ENCODE data around the gene NGDN.
A peak's percentile ranks its signal among the peaks of the same experiment; 100 is the strongest.
"Not testable (repeated sequence)": the region's sequence is repeated elsewhere in the genome, so short reads cannot be mapped to it uniquely, and the experiment has no call there.

The NGDN gene, protein sequence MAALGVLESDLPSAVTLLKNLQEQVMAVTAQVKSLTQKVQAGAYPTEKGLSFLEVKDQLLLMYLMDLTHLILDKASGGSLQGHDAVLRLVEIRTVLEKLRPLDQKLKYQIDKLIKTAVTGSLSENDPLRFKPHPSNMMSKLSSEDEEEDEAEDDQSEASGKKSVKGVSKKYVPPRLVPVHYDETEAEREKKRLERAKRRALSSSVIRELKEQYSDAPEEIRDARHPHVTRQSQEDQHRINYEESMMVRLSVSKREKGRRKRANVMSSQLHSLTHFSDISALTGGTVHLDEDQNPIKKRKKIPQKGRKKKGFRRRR
- total RNA-seq: 68.4 to 81.5 reads per million in 2 donors

DNA sequence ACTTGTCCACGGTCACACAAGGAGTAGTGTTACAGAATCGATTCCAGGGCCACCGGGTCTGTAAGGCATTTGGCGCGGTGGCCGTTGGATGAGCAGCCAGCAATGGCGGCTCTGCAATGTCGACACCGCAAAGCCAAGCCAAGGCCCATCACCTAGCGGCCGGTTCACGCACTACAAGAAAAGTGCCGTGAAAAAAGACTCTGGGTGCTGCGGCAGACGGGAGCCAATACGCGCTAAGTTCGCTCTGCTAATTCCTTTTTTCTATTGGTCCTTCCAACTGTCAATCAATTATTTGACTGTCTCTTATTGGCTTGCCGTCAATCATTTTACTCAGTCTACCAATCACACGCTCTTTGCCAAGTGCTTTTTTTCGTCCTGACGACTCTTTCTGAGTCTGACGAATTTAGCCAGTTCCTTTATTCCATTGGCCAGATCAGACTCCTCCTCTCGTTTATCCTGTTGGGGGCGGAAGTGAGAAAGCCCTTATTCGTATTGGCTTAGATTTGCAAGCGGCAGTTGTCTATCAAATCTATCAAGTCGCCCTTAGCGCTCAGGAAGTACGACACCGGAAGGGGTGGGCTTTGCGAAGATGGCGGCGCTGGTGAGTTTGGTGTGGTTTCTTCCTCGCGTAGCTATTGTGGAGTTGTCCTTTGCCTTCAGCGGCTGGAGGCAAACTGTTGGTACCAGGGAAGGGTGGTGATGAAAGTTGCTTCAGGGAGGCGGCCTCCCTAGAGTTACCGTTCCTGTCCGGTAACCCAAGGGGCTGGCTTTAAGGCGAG, at the start of gene NGDN:
Gene NGDN, plus strand, starts transcription at position 577 of the 779 bp plus-strand sequence. Its CDS starts 13 bp downstream, at position 590.
- DNase-seq: peak; percentile 39

DNA sequence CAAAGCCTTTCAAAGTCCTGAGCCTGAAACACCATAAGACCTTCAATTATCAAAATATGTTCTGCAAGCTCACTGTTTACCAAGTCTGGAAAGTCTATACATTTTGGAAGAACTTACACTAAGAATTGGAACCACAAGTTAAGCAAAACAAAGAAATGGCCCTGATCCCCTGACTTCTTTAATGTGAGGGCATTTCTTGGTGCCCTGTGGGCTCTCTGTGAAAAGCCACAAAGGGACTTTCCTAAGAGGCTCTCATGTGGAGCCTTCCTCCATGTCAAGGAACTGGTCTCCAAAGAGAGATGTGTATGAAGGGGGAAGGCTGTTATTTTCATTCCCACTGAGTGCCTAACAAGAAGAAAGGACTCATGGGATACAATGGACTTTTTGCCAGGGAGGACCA, 47.9 kb upstream of the NGDN start:
- DNase-seq: no peak

DNA sequence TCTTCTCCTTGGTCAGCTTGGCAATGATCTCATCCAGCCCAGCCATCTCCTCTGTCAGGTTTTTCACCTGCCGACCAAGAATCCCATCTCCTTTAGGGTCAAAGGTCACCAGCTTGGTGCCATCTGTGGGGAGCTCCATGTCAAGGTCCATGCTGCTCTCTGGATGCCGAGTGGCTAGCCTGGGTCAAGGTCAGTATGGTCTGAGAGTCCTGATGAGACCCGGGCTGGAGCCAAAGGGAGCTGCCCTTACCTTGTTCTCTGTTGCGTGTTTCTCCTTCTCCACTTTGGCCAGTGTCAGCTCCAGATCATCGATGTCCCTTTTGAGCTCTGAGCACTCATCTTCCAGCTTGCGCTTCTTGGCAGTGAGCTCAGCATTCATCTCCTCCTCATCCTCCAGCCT, 45.8 kb upstream of the NGDN start:
- no peak for DNase-seq

DNA sequence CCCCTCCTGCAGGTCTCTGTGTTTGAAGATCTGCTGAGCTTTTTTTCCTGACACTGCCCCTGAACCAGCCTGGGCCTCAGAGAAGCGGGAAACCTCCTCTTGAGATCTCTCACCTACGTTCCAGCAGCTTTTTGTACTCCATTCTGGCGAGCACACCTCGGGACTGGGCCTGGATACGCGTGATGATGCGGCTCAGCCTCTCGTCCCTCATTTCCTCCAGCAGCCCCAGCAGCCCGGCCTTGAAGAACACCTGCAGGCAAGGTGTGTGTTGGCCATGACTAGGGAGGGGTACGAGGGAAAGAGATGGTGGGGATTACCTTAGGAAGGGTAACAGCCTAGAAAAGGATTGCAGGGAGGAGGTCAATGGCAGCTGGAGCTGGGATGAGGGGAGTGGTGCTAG, 44.3 kb upstream of the NGDN start:
- DNase-seq: no peak

DNA sequence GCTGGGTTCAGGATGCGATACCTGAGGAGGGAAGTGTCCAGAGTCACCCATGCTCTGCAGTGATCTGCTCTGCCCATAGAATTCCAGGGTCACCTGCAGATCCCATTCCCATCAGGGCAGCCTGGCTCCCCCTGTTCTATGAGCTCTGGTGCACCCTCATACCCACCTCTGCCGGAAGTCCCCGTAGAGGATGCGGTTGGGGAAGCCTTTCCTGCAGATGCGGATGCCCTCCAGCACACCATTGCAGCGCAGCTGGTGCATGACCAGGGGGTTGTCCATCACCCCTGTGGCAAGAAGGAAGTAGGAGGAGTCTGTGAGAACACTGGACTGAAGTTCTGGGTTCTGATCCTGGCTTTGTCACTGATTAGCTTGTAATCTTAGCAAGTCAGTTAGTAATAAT, 43.7 kb upstream of the NGDN start:
- DNase-seq: not testable (repeated sequence)

DNA sequence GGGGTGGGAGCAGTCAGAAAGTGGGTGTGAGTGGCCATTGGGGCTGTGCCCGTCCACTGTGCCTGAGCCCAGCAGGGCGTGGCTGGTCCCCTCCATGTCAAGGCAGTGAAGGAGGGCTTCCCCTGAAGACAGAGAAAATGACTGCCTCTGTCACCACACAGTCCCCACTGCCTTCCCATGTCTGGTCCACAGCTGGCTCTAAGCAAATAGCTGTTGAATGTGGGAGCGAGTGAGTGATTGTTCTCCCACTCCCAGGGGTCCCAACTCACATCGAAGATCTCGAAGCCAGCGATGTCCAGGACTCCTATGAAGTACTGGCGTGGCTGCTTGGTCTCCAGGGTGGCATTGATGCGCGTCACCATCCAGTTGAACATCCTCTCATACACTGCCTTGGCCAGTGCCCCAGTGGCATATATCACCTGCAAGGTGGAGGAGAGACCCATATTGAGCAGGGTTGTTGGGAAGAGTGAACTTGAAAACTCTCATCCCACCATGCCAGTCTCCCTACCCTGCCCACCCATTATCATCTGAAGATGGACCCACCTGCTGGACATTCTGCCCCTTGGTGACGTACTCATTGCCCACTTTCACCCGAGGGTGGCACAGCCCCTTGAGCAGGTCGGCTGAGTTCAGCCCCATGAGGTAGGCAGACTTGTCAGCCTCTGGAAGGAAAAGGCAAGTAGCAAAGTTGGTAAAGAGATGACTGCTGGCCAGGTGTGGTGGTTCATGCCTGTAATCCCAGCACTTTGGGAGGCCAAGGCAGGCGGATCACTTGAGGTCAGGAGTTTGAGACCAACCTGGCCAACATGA, 40.6 kb upstream of the NGDN start:
- no peak for DNase-seq

DNA sequence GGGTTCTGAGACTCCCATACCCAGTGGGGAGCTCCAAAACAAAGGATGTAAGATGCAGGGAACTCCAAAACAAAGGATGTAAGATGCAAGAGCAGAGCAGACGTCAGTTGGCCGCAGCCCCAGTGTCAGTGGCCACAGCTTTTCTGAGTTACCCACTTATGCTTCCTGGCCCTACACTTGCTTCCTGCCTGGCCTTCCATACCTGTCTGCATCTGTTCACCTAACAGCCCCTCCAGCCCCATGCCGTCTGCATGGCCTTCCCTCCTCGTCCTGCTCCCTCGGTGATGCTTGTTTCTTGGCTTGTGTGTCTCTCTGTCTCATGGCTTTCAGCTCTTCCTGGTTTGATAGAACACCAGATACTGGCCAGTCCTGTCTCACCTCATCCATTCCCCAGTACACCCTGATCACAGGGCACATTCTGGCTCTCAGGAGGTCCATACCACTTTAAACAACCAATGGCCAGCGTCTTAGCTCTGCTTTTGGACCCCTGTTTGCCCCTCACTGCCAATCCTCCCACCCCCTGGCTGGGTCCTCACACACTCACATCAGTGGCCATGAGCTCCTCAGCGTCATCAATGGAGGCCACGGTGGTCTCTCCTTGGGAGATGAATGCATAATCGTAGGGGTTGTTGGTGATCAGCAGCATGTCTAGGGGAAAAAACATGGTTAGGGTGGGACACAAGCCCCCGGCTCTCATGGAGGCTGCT, 39.3 kb upstream of the NGDN start:
- DNase-seq: no peak

DNA sequence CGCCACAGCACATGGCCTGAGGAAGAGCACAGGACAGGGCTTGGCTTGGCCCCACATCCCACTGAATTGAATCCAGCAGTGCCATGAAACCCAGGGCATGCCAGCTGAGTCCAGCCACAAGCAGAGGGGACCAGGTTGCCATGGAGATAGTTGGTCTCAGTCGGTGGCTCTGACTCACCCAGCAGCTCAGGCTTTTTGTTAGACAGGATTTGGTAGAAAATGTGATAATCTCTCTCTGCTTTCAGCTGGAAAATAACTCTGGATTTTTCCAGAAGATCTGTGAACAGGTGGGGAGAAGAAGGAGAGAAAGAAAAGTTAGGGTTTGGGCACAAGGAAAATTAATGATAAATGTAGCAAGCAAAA, 38.8 kb upstream of the NGDN start:
- no peak for DNase-seq

DNA sequence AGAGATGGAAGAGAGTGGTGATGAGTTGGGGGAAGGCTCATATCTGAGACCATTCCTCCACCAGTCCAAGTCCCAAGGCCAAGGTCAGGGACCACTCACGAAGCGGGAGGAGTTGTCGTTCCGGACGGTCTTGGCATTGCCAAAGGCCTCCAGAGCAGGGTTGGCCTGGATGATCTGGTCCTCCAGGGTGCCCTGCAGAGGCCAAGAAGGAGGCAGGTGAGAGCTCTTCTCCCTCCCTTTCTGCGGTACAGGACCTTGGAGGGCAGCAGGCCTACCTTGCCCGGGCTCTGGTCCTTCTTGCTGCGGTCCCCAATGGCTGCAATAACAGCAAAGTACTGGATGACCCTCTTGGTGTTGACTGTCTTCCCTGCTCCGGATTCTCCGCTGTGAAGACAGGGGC, 38.0 kb upstream of the NGDN start:
- DNase-seq: no peak

DNA sequence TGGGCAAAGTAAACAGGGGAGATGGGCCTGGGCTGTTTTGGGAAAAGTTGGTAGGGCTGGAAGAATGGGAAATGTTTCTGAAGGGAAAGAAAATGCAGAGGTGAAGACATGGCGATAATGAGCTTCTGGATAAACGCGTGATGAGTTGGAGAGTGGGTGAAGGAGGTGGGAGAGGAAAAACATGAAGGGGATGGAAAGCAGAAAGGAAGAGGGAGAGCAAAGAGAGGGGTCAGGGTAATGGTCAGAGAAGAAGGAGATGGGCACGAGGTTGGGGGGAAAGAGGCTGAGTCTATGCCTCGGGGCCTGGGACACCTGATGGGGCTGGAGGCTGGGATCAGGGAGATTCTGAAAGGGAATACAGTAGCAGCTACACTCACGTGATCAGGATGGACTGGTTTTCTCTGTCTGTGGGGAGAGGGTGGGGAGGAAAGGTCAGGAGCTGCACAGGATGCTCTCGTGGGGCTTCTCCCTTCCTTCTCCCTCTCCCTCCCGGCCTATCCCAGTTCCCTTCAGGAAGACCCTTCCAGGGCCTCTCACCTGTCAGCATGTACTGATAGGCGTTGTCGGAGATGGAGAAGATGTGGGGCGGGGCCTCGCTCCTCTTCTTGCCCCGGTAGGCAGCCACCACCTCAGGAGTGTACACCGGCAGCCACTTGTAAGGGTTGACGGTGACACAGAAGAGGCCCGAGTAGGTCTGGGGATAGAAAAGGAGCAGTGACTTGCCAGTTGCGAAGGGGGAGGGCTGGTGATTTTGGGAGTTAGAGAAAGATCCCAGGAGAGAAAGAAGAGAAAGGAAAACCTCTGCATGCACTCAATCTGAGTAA, 37.2 kb upstream of the NGDN start:
- DNase-seq: no peak

DNA sequence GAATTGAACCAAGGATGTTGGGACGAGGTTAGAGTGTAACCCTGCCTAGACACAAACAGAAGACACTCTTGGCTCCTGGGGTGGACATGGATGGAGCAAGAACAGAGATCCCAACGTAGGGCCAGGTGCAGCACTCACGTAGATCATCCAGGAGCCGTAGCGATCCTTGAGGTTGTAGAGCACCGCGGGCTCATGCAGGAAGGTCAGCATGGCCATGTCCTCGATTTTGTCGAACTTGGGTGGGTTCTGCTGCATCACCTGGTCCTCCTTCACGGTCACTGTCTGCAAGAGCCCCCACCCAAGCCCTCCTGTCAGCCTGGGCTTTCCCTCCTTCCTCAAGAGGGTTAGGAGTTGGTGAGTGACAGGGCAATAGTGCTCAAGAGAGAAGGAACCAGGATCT, 36.6 kb upstream of the NGDN start:
- no peak for DNase-seq

DNA sequence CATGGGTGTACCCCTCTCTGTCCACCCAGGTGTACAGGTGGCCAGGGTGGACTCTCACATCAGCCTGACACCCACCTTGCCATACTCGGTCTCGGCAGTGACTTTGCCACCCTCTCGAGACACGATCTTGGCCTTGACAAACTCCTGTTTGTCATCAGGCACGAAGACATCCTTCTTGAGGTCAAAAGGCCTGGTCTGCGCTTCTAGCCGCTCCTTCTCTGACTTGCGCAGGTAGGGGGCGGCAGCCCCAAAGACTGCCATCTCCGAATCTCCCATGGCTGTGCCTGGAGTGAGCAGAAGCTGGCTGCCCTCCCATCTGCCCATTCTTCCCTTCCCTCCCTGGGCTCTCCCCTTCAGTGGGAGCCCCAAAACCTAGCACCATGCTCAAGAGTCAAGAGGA, 36.0 kb upstream of the NGDN start:
- DNase-seq: no peak

DNA sequence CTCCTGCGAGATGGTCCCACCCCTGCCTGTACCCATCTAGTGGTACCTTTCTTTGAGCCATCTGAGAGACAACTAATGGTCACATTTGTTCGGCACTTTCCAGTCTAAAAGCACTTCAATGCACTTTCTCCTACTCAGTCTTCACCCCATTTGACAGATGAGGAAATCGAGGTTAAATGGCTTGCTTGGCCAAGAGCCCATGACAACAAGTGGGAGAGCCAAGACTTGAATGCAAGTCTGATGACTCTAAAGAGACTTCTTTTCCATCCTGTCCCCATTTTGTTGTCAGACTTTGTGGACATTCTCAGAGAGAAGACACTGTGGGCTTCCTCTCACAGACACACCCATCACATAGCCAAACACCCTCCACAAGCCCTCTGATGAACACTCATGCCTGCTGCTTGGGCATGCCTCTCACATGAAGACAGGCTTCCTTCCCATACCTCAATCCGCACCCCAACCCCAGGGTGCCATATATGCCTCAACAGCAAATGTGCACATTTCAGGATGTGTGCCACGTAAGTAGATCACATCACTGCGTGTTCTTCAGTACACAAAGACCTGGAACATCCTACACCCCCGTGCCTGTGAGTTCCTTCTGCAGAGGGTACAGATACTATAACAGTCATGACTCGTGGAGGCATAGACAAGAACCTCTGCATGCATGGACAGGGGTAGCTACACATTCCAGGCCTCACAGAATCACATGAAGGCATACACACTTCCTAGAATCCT, 34.8 kb upstream of the NGDN start:
- DNase-seq: no peak

DNA sequence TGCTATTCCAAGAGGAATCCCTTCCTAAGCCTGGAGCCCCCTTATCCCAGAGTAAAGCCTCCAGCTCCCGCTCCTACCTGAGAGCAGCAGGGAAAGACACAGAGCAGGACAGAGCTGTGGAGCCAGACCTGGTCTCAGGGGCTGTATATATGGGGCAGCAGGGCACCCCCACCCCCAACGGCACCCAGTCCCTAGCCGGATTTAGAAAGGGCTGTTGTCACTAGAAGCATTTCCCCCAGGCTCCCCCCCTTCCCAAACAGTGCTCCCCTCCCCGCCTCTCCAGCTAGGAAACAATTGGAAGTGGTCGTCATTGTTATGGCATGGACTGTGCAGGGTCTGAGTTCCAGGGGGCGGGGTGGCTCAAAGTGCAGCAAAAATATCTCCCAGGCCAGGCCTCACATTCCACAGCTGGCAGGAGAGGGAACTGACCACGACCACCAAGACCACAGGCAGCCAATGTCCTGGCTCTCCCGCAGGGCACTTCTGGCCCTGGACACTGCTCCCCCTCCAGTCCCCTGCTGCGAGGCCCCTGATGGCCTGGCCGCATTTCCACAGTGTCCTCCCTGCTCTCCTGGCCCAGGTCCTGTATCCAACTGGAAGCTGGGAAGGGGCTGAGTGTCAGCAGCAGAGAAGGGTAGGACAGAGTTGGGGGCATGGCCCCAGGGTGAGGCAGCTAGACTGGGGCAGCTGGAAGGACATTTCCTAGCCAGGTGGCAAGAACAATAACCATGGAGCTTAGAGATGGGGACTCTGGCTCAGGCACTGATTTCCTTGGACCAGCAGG, 33.8 kb upstream of the NGDN start, which contains the start of gene MYH7:
Gene MYH7, minus strand, starts transcription at position 118 of the 784 bp plus-strand sequence. CDS start 1,928 bp downstream, outside the sequence.
- no peak for DNase-seq

DNA sequence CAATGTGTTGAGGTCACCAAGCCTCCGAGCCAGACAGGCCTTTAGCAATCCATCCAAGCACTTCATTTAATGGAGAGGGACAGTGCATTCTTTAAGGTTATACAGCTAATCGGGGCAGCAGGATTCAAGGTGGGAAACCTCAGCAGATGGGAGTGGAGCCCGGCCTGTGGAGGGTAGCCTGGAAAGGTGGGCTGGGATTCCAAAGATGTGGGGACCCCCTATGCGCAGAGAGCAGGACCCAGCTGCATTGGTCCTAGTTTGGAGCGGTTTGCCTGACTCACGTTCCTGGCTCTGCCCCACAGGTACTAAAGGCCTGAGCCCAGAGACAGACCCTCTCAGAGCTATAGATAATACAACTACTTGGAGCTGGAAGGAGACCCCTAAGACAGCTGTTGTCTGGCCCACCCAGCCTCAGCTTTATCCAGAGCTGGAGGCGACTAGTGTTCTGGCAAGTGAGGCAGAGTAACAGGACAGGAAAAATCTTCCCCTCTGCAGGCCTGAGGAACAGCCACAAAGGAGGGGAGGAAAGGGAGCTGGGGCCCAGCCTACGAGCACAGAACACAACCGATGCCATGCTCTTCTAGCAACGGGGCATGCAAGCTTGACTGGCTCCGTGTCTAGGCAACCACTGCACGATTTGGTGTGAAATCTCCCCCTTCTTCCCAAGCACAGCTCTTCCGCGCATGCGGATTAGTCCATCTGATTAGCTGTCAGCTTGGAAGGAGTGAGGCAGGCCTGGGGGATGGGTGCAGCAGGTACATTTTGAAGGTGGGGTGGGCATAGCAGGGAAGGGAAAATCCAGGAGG, 33.0 kb upstream of the NGDN start:
- no peak for DNase-seq

DNA sequence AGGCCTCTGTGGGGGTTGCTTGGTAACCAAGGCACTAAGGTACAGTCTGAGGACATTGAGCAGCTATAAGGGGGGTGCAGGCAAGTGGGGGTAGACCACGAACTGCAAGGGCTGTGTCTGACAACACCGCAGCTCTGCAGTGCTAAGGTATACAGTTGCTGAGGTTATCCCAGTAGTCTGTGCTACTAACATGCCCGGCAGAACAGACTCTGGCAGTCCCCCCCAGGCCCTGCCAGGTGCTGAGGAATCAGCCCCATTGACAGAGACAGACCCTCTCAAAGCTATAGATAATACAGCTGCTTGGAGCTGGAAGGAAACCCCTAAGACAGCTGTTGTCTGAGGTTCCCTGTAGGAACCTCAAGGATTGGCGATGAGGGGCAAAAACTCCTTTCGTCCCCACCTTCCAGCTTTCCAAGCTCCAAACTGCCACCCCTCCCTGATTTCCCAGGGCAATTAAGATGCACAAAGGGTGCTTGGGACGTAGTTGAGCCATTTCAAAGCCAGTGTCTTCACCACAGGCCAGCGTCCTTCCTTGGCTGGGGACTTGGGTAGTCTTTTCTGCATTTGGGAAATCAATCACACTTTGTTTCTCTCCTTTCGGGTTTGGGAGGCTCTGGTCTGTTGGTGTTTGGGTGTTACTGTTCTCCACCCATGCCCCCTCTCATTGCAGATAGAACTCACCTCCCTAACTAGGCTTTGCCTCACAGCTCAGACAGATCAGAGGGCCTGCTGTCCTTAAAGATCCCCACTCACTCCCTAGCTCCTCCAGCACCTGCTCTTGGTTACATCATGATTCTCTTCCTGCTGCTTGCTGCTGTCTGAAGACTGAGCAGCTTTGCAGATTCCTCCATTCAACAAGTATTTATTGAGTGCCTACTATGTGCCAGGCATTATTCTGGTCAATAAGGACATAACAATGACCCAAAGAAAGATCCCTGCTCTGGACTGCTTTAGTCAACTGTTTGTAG, 32.1 kb upstream of the NGDN start:
- no peak for DNase-seq

DNA sequence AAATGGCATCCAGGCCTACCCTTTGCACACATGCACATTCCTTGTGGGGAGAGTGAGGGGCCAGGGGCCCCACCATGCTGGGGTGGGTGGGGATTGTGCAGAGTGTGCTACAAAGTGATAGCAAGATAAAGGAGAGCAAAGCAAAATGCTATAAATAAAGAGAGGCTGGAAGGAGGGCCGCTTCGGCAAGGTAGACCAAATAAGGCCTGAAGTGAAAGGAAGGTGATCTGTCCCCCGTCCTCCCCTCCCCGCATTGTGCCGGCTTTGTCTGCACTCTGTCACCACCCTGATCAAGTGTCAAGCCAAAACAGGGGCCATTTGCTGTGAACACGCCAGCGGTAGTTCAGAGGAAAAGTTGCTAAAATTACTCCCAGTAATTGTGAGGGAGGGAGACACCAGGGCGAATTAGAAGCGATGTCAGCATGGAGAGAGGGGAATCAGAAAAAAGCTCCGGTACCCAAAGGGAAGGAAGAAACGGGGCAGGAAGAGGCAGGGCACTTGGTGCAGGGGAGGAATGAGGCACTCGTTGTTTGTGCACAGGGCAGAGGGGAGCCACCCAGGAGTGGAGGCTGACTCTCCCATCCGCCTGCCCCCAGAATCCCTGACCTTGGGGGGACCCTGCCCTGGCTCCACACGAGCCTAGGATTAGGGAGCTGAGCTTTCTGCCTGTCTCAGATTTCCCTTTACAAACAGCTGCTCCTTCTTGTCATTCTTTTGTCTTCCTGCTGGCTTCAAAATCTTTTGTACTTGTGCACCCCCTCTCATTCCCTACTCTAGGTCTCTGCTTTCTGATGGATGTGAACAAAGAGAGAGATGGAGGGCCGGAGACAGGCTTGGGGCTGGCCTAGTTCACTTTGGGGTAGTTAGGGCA, 31.2 kb upstream of the NGDN start:
- no peak for DNase-seq

Data from activated gamma-delta T cell (primary cell).